Heart left ventricle (tissue), 16 donors: ENCODE data around the gene TRIM32. TPM values are rescaled to one million over a fixed set of nuclear protein-coding genes. Genes with fewer than 3 reads are reported as not detected.

ENCODE experiments used
- ATAC-seq, 4 donors: fragments of 200-7000 bp; cut with Tn5 transposase; one replicate each; pipeline ENCODE4 v1.9.1; 2020 to 2022; ENCODE audit warnings: moderate library complexity in 4 of 4, mild to moderate bottlenecking in 3 of 4, moderate number of reproducible peaks in 1 of 4
- DNase-seq, 5 donors: peaks; one replicate each; pipeline ENCODE4 v3.0.0-alpha.2; 2020
- H3K27ac ChIP-seq, 12 donors: fragments of 200-600 bp; sonication (generic) in 4 of 12; one replicate each; pipeline versions ENCODE4 v1.5.0 to v1.8.0; 2016 to 2022; ENCODE audit warnings: mild to moderate bottlenecking in 2 of 12
- H3K27me3 ChIP-seq, 9 donors: fragments of 200-600 bp; sonication (generic) in 2 of 9; one replicate each; pipeline versions ENCODE4 v1.5.1 to v1.8.0; 2016 to 2022; ENCODE audit warnings: mild to moderate bottlenecking in 3 of 9
- H3K36me3 ChIP-seq, 9 donors: fragments of 200-600 bp; sonication (generic) in 2 of 9; one replicate each; pipeline versions ENCODE4 v1.5.0 to v1.8.0; 2018 to 2022; ENCODE audit warnings: mild to moderate bottlenecking in 2 of 9
- H3K4me1 ChIP-seq, 12 donors: fragments of 200-600 bp; sonication (generic) in 4 of 12; one replicate each; pipeline versions ENCODE4 v1.5.0 to v1.8.0; 2016 to 2022; ENCODE audit warnings: mild to moderate bottlenecking in 3 of 12
- H3K4me3 ChIP-seq, 12 donors: fragments of 200-600 bp; sonication (generic) in 4 of 12; one replicate each; pipeline versions ENCODE4 v1.5.0 to v1.8.0; 2017 to 2022; ENCODE audit warnings: mild to moderate bottlenecking in 9 of 12, moderate library complexity in 4 of 12
- H3K9me3 ChIP-seq, 12 donors: fragments of 200-600 bp; sonication (generic) in 4 of 12; one replicate each; pipeline versions ENCODE4 v1.5.0 to v1.8.0; 2016 to 2022; ENCODE audit warnings: mild to moderate bottlenecking in 1 of 12
- POLR2A ChIP-seq, 2 donors: fragments of 450-650 bp; IDR thresholded peaks; one replicate each; pipeline ENCODE4 v1.6.1; 2017; ENCODE audit warnings: antibody characterized with exemption in 2 of 2, mild to moderate bottlenecking in 2 of 2, moderate library complexity in 2 of 2
- WGBS, 4 donors: extraction: QIAGEN DNeasy Blood & Tissue Kit in 2 of 4; methylation state at CpG; one replicate each; pipeline versions ENCODE4 v1.1.5 to v1.1.7; 2013 to 2018; 5-methylcytosine and 5-hydroxymethylcytosine counted together
- intact Hi-C, 10 donors: fragments of 100-400 bp; cut with DNase I; formaldehyde crosslinking; loops; one replicate each; pipeline versions ENCODE4 v1.11.1 to v1.14.2; 2022
- polyA plus RNA-seq, 2 donors: library from polyadenylated mRNA; stranded (reverse); fragments of 200-250 nt; gene quantifications; one replicate each; pipeline ENCODE4 v1.2.3, GENCODE V29; 2013
- total RNA-seq, 9 donors: library from RNA; depleted of rRNA in 2 of 9; stranded (reverse); fragments of >200 nt in 2 of 9; fragmentation: NEBNext Ultra II Directional in 3 of 9; extraction: Animal tissue kit (Norgen Biotek cat#: 25700) in 3 of 9; gene quantifications; one replicate each; pipeline versions ENCODE4 v1.1.0 to v1.2.4, GENCODE V29; 2016 to 2023
- TF ChIP-seq, protein P1 (sequence below), 12 donors: fragments of 200-600 bp; sonication (generic) in 4 of 12; IDR thresholded peaks; one replicate each; pipeline versions ENCODE4 v1.5.0 to v1.8.0; 2018 to 2022; ENCODE audit warnings: antibody characterized with exemption in 12 of 12, mild to moderate bottlenecking in 5 of 12
- donor health status: ischemic (EF 13 %, LVEDD 7.1; RV severe dilation, severe dysfunction).
- donor health status: healthy with polysubstance abuse.
- donor health status: DM: no; HTN: yes; CAD: no.
- donor health status: DM: no; HTN: no; CAD: no.
- donor health status: ischemic (EF 25% LVEDD 6.9; RV normal size, moderate dysfunction).
- donor health status: ischemic (EF 25% LVEDD 5.7; RV mildly dilated, moderate dysfunction).
- donor health status: healthy.
- donor health status: DM: yes; HTN: yes; CAD: no.
- donor health status: ischemic (EF 35%, LVEDD 5.7; RV mildly dilated, moderate dysfunction).
- donor health status: nonischemic (EF 11% LVEDD 7.7; RV severe dilation, severe dysfunction).
- donor health status: DM: yes; HTN: yes; CAD: no.
- donor health status: PGD.
- donor health status: ischemic (EF 29% LVEDD 5.4; RV normal size, mild dysfunction).
- donor health status: nonischemic (EF 23%, LVEDD 6.1; RV moderate dilation, normal function).

The TRIM32 gene
- total and polyA plus RNA-seq, 11 donors = 3.3 to 17.9 (median 15.1) TPM

DNA sequence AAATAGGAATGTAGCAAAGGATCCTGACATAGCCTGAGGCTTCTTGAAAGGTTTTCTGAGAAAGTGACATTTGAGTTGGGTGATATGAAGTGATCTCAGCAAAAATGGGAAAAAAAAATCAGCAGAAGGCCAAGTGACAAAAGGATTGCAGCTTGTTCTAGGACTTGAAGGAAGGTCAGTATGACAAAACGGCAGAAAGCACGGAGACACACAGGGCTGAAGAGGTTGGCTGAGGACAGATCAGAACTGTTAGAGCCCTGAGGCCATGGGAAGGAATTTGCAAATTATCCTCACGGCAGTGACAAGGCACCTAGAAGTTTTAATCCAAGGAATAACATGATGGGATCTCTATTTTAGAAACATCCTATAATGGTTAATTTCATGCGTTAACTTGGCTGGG, 31.0 kb downstream of the TRIM32 start:
- Histone ChIP-seq H3K9me3 (no peaks in the 10 kb centered on the region), H3K27ac (no peak overlapping the region), H3K27me3 (no peaks in the 10 kb centered on the region), H3K36me3 (no peaks in the 10 kb centered on the region), H3K4me3 (no peak overlapping the region), H3K4me1 (peaks cover 0 to 14% (median 2%) of the 10 kb centered on the region in 12 donors)
- DNase-seq (no peak), ATAC-seq (no peak)
- intact Hi-C loops = no loop called here
- WGBS, 4 donors = 81 to 92% (median 88%) methylated on average over 4 of the region's 4 CpGs
- TF ChIP-seq, protein P1, sequence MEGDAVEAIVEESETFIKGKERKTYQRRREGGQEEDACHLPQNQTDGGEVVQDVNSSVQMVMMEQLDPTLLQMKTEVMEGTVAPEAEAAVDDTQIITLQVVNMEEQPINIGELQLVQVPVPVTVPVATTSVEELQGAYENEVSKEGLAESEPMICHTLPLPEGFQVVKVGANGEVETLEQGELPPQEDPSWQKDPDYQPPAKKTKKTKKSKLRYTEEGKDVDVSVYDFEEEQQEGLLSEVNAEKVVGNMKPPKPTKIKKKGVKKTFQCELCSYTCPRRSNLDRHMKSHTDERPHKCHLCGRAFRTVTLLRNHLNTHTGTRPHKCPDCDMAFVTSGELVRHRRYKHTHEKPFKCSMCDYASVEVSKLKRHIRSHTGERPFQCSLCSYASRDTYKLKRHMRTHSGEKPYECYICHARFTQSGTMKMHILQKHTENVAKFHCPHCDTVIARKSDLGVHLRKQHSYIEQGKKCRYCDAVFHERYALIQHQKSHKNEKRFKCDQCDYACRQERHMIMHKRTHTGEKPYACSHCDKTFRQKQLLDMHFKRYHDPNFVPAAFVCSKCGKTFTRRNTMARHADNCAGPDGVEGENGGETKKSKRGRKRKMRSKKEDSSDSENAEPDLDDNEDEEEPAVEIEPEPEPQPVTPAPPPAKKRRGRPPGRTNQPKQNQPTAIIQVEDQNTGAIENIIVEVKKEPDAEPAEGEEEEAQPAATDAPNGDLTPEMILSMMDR (IDR thresholded peaks at IDR 0.05) = no peak
- no peak for TF ChIP-seq POLR2A (IDR thresholded peaks at IDR 0.05)

DNA sequence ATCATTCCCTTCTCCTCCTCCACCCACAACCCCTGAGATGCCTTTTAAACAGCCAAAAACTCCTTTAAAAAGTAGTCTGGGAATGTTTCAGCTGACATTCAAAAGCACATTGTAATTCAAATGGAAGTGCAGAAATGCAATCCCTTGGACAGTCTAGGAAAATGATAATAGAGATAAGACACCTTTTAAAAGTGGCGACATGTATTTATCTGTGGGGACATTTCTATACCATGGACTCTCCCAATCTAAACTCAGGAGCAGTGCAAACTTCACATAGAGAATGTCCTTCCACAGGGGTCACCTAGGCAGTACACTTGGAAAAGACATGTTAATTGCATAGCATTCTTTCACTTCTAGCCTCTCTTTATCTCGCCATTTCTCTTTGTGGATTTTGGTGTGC, 33.0 kb downstream of the TRIM32 start:
- intact Hi-C loops = no loop called here
- WGBS, 4 donors = 45 to 79% (median 76%) methylated on average over 2 of the region's 2 CpGs

DNA sequence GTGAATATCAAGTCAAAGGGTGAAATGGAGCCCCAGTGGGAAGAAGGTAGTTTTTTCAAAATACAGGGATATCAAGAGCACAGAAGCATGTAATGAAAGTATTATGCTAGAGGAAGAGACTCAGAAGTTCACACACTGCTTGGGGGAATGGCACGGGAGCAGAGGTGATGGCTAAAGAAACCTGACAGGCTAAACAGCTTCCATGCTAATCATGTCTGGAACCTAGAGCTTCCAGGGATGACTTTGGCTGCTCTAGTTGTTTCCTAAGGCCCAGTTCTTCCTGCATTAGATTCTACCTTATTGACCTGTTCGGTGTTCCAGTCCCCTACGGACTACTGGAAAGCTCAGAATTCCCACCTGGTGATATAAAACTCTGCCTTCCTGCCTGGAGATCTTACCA, 34.3 kb downstream of the TRIM32 start:
- 90 to 96% (median 94%) methylated on average over 3 of the region's 3 CpGs for WGBS, 4 donors
- H3K36me3 ChIP-seq = no peaks in the 10 kb centered on the region
- ATAC-seq (no peak), DNase-seq (no peak)
- no peaks in the 10 kb centered on the region for H3K27me3 ChIP-seq
- TF ChIP-seq, protein P1 (IDR thresholded peaks at IDR 0.05) = no peak
- TF ChIP-seq POLR2A (IDR thresholded peaks at IDR 0.05) = no peak
- peaks cover 0 to 14% (median 2%) of the 10 kb centered on the region in 12 donors for H3K4me1 ChIP-seq
- no peak overlapping the region for H3K4me3 ChIP-seq
- H3K27ac ChIP-seq = no peak overlapping the region
- no peaks in the 10 kb centered on the region for H3K9me3 ChIP-seq
- intact Hi-C loops = no loop called here

More for the DNA sequence above, 33.0 kb downstream of the TRIM32 start:
- Histone ChIP-seq H3K4me3 (no peak overlapping the region), H3K27ac (no peak overlapping the region), H3K27me3 (no peaks in the 10 kb centered on the region), H3K36me3 (no peaks in the 10 kb centered on the region), H3K4me1 (peaks cover 0 to 14% (median 2%) of the 10 kb centered on the region in 12 donors), H3K9me3 (no peaks in the 10 kb centered on the region)
- DNase-seq (no peak), ATAC-seq (no peak)
- TF ChIP-seq POLR2A (IDR thresholded peaks at IDR 0.05) = no peak
- TF ChIP-seq, protein P1 (IDR thresholded peaks at IDR 0.05) = no peak

DNA sequence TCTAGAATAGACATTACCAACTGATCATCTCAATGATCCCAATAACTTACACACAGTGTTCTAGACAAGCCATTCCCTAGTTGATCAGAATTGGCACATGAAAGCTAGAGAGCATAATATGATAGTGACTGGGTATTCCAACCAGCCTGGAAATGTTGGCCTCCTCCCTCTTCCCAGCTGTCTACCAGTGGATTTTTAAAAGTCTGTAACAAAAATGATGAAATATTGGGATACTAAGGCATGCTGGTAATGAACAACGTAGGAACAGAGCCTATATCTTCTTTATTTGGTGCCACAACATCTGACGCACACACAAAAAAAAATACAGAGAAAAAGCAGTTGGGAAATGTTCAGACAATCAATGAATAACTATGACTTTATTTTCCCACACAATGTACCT, 34.8 kb downstream of the TRIM32 start:
- DNase-seq (no peak), ATAC-seq (no peak)
- H3K4me1 ChIP-seq = peaks cover 0 to 9% (median under 1%) of the 10 kb centered on the region in 12 donors
- no peaks in the 10 kb centered on the region for H3K36me3 ChIP-seq
- intact Hi-C loops = no loop called here
- TF ChIP-seq, protein P1 (IDR thresholded peaks at IDR 0.05) = no peak
- TF ChIP-seq POLR2A (IDR thresholded peaks at IDR 0.05) = no peak
- H3K4me3 ChIP-seq = no peak overlapping the region
- H3K9me3 ChIP-seq = no peaks in the 10 kb centered on the region
- no peak overlapping the region for H3K27ac ChIP-seq
- WGBS, 4 donors = 35 to 94% (median 72%) methylated on average over 2 of the region's 2 CpGs
- no peaks in the 10 kb centered on the region for H3K27me3 ChIP-seq
